SK-N-MC (cell line): Measurements from ENCODE around the gene NRCAM.
"Not testable (repeated sequence)": the region's sequence is repeated elsewhere in the genome, so short reads cannot be mapped to it uniquely, and the experiment has no call there.

ENCODE experiments used
- DNase-seq: peaks from one replicate; pipeline ENCODE4 v3.0.0-alpha.2; 2011; ENCODE audit warnings: low read depth, low spot score
- H3K27ac ChIP-seq: fragments of 200-600 bp; sonication (generic); 2 replicates; pipeline ENCODE4 v1.5.1; 2016; ENCODE audit warnings: mixed run types
- H3K36me3 ChIP-seq: fragments of 200-600 bp; sonication (generic); 2 replicates; pipeline ENCODE4 v1.6.1; 2017; ENCODE audit warnings: antibody characterized with exemption, low read length, mixed read lengths; ENCODE audit not compliant: insufficient read depth
- H3K4me3 ChIP-seq: fragments of 200-600 bp; sonication (generic); 2 replicates; pipeline ENCODE4 v1.5.1; 2016
- H3K9ac ChIP-seq: fragments of 200-600 bp; sonication (generic); 2 replicates; pipeline ENCODE4 v1.8.0; 2017; ENCODE audit warnings: mixed run types, mixed read lengths; ENCODE audit not compliant: insufficient read length
- H3K9me3 ChIP-seq: fragments of 200-600 bp; sonication (generic); 2 replicates; pipeline ENCODE4 v1.6.1; 2017; ENCODE audit warnings: low read depth, mild to moderate bottlenecking, antibody characterized with exemption, low read length, moderate library complexity, mixed read lengths
- EZH2 ChIP-seq: fragments of 200-600 bp; sonication (generic); IDR thresholded peaks from one replicate; pipeline ENCODE4 v1.6.1; 2017; ENCODE audit warnings: antibody characterized with exemption
- FOXP2 ChIP-seq: optimal IDR thresholded peaks from 2 replicates; pipeline ENCODE3; 2011; ENCODE audit warnings: mild to moderate bottlenecking, moderate library complexity; ENCODE audit not compliant: insufficient read depth; ENCODE audit errors: extremely low read length, control extremely low read depth
- POLR2AphosphoS5 ChIP-seq: IDR thresholded peaks from 2 replicates; pipeline ENCODE4 v1.6.1; 2012; ENCODE audit warnings: mild to moderate bottlenecking, low read depth, low read length, borderline replicate concordance

Gene NRCAM

GRCh38 chr7:108487646-108488045, 31.4 kb upstream of the NRCAM start:
- Histone ChIP-seq H3K27ac (no peak overlapping the region), H3K9me3 (no peaks in the 10 kb centered on the region), H3K9ac (no peak overlapping the region), H3K4me3 (no peak overlapping the region), H3K36me3 (no peaks in the 10 kb centered on the region; the same call in 1 of the 2 replicates)
- DNase-seq, result no peak
- TF ChIP-seq EZH2 (no peak), POLR2AphosphoS5 (no peak), FOXP2 (no peak)

GRCh38 chr7:108486291-108486966, 30.2 kb upstream of the NRCAM start:
- Histone ChIP-seq H3K9ac (no peak overlapping the region), H3K4me3 (no peak overlapping the region), H3K9me3 (no peaks in the 10 kb centered on the region), H3K27ac (no peak overlapping the region), H3K36me3 (no peaks in the 10 kb centered on the region; the same call in 1 of the 2 replicates)
- no peak for DNase-seq
- TF ChIP-seq FOXP2, result no peak
- TF ChIP-seq POLR2AphosphoS5, result no peak
- TF ChIP-seq EZH2, result no peak

GRCh38 chr7:108484137-108484536, 27.9 kb upstream of the NRCAM start:
- DNase-seq, result no peak
- Histone ChIP-seq H3K9ac (no peak overlapping the region), H3K27ac (no peak overlapping the region), H3K4me3 (no peak overlapping the region), H3K9me3 (no peaks in the 10 kb centered on the region), H3K36me3 (no peaks in the 10 kb centered on the region; the same call in 1 of the 2 replicates)
- TF ChIP-seq EZH2 (no peak), POLR2AphosphoS5 (no peak), FOXP2 (no peak)

GRCh38 chr7:108480311-108480710, 24.1 kb upstream of the NRCAM start:
- TF ChIP-seq POLR2AphosphoS5, result no peak
- no peak for TF ChIP-seq EZH2
- TF ChIP-seq FOXP2, result no peak
- no peaks in the 10 kb centered on the region for H3K9me3 ChIP-seq
- no peak overlapping the region for H3K4me3 ChIP-seq
- H3K9ac ChIP-seq, result no peak overlapping the region
- no peak overlapping the region for H3K27ac ChIP-seq
- H3K36me3 ChIP-seq, result no peaks in the 10 kb centered on the region
- no peak for DNase-seq

- Histone ChIP-seq H3K27ac (no peak overlapping the region), H3K36me3 (no peaks in the 10 kb centered on the region), H3K9me3 (no peaks in the 10 kb centered on the region), H3K4me3 (no peak overlapping the region), H3K9ac (no peak overlapping the region)
- no peak for DNase-seq
- TF ChIP-seq POLR2AphosphoS5, result no peak
- TF ChIP-seq EZH2, result no peak
These were observed 23.5 kb upstream of the NRCAM start for GRCh38 chr7:108479751-108480150.

GRCh38 chr7:108479118-108479517, 22.9 kb upstream of the NRCAM start:
- no peak overlapping the region for H3K27ac ChIP-seq
- H3K9me3 ChIP-seq, result no peaks in the 10 kb centered on the region
- TF ChIP-seq POLR2AphosphoS5, result no peak
- no peak for TF ChIP-seq FOXP2
- no peak for TF ChIP-seq EZH2
- H3K9ac ChIP-seq, result no peak overlapping the region
- no peak for DNase-seq
- no peak overlapping the region for H3K4me3 ChIP-seq
- H3K36me3 ChIP-seq, result no peaks in the 10 kb centered on the region

GRCh38 chr7:108468246-108468645, 12.0 kb upstream of the NRCAM start:
- no peak overlapping the region for H3K4me3 ChIP-seq
- no peak for TF ChIP-seq FOXP2
- no peak for TF ChIP-seq EZH2
- no peak for TF ChIP-seq POLR2AphosphoS5

GRCh38 chr7:108467391-108467790, 11.2 kb upstream of the NRCAM start:
- TF ChIP-seq EZH2 (no peak), POLR2AphosphoS5 (no peak), FOXP2 (no peak)
- Histone ChIP-seq H3K9ac (no peak overlapping the region), H3K36me3 (no peaks in the 10 kb centered on the region), H3K4me3 (no peak overlapping the region), H3K9me3 (no peaks in the 10 kb centered on the region), H3K27ac (no peak overlapping the region)
- no peak for DNase-seq

More at GRCh38 chr7:108468246-108468645, 12.0 kb upstream of the NRCAM start:
- no peak overlapping the region for H3K9ac ChIP-seq
- H3K9me3 ChIP-seq, result no peaks in the 10 kb centered on the region
- DNase-seq, result no peak
- H3K27ac ChIP-seq, result no peak overlapping the region
- no peaks in the 10 kb centered on the region for H3K36me3 ChIP-seq

GRCh38 chr7:108466322-108466721, 10.1 kb upstream of the NRCAM start:
- not testable (repeated sequence) for H3K27ac ChIP-seq, DNase-seq

More at GRCh38 chr7:108466322-108466721, 10.1 kb upstream of the NRCAM start:
- H3K9me3 ChIP-seq, H3K36me3 ChIP-seq, H3K9ac ChIP-seq, H3K4me3 ChIP-seq: not testable (repeated sequence)
